Spinal cord (tissue), 10 donors: Measurements from ENCODE around the gene SLC25A45. TPM values are rescaled to one million over a fixed set of nuclear protein-coding genes. Genes with fewer than 3 reads are reported as not detected.

Experiments used
- DNase-seq, 6 donors: peaks; one replicate each; pipeline versions ENCODE4 v3.0.0 to v3.0.0-alpha.2; 2013 to 2015; ENCODE audit warnings: low spot score in 6 of 6, low read depth in 4 of 6
- H3K27ac ChIP-seq: one replicate; pipeline ENCODE4 v1.5.1; 2013; ENCODE audit warnings: low read depth, low read length, control low read depth
- H3K27me3 ChIP-seq: one replicate; pipeline ENCODE4 v1.6.1; 2013; ENCODE audit warnings: low read length; ENCODE audit not compliant: control insufficient read depth, insufficient read depth
- H3K36me3 ChIP-seq: one replicate; pipeline ENCODE4 v1.6.1; 2013; ENCODE audit warnings: low read length; ENCODE audit not compliant: control insufficient read depth, insufficient read depth
- H3K4me1 ChIP-seq: one replicate; pipeline ENCODE4 v1.6.1; 2013; ENCODE audit warnings: low read length; ENCODE audit not compliant: control insufficient read depth, insufficient read depth
- H3K4me3 ChIP-seq: one replicate; pipeline ENCODE4 v1.5.1; 2013; ENCODE audit warnings: low read depth, low read length, control low read depth
- H3K9me3 ChIP-seq: one replicate; pipeline ENCODE4 v1.6.1; 2013; ENCODE audit warnings: low read length; ENCODE audit not compliant: control insufficient read depth, insufficient read depth
- WGBS: methylation state at CpG from one replicate; pipeline ENCODE4 v1.1.5; 2013; ENCODE audit warnings: missing lambda C conversion rate; ENCODE audit not compliant: insufficient coverage; 5-methylcytosine and 5-hydroxymethylcytosine counted together
- polyA plus RNA-seq, 2 donors: library from polyadenylated mRNA; unstranded; fragments of 120-200 nt; gene quantifications; one replicate each; pipeline ENCODE4 v1.2.1, GENCODE V29; 2013; ENCODE audit not compliant: insufficient read length in 2 of 2
- total RNA-seq, 2 donors: library from RNA; depleted of rRNA in 1 of 2; stranded (reverse); fragments of 120-200 nt in 1 of 2; fragments of >200 nt in 1 of 2; gene quantifications; one replicate each; pipeline versions ENCODE4 v1.2.3 to v1.2.4, GENCODE V29; 2013 to 2014
- donor health status: healthy.

The SLC25A45 gene
- total and polyA plus RNA-seq, 4 donors = 1.8 to 3.7 (median 2.7) TPM

GRCh38 chr11:65420979-65421793 is 38.7 kb upstream of the SLC25A45 start:
- peak in 2 of 6 donors; percentile 76 to 87 for DNase-seq
- no peaks in the 10 kb centered on the region for H3K36me3 ChIP-seq
- no peaks in the 10 kb centered on the region for H3K27me3 ChIP-seq
- H3K27ac ChIP-seq = peak overlapping the region; percentile 99
- H3K4me3 ChIP-seq = peak overlapping the region; percentile 74
- no peaks in the 10 kb centered on the region for H3K9me3 ChIP-seq
- H3K4me1 ChIP-seq = peaks cover 77% of the 10 kb centered on the region
- 13% methylated on average over 11 of the region's 15 CpGs for WGBS

DNA sequence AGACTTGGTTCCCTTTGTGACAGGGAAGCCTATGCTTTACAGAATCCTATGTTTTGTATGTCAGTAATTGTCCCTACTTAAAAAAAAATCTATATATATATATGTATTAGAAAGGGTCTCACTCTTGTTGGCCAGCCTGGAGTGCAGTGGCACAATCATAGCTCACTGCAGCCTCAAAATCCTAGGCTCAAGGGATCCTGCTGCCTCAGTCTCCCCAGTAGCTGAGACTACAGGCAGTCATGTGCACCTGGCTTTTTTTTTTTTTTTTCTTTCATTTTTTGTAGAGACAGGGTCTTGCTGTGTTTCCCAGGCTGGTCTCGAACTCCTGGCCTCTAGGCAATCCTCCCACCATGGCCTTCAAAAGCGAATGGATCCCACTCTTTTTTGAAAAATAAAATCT is 38.1 kb upstream of the SLC25A45 start:
- WGBS = no CpG with 5 or more reads among the region's 2 CpGs
- peaks cover under 1% of the 10 kb centered on the region for H3K36me3 ChIP-seq
- H3K27me3 ChIP-seq = no peaks in the 10 kb centered on the region
- no peak overlapping the region for H3K4me3 ChIP-seq
- no peak for DNase-seq
- H3K9me3 ChIP-seq = no peaks in the 10 kb centered on the region
- peaks cover 84% of the 10 kb centered on the region for H3K4me1 ChIP-seq
- peak overlapping the region; percentile 99 for H3K27ac ChIP-seq

GRCh38 chr11:65419772-65420481 is 37.5 kb upstream of the SLC25A45 start:
- peak overlapping the region; percentile 1 for H3K4me3 ChIP-seq
- peak overlapping the region; percentile 99 for H3K27ac ChIP-seq
- DNase-seq = peak in 2 of 6 donors; percentile 38 to 82
- H3K9me3 ChIP-seq = no peaks in the 10 kb centered on the region
- WGBS = 11% methylated on average over 3 of the region's 6 CpGs
- H3K4me1 ChIP-seq = peaks cover 90% of the 10 kb centered on the region
- peaks cover 5% of the 10 kb centered on the region for H3K36me3 ChIP-seq
- H3K27me3 ChIP-seq = no peaks in the 10 kb centered on the region

- Histone ChIP-seq H3K4me1 (peaks cover 90% of the 10 kb centered on the region), H3K4me3 (no peak overlapping the region), H3K9me3 (no peaks in the 10 kb centered on the region), H3K27me3 (no peaks in the 10 kb centered on the region), H3K27ac (peak overlapping the region; percentile 99), H3K36me3 (peaks cover 5% of the 10 kb centered on the region)
- 25% methylated on average over 4 of the region's 7 CpGs for WGBS
- DNase-seq = no peak
Measured at GRCh38 chr11:65419460-65419771, 37.0 kb upstream of the SLC25A45 start.

DNA sequence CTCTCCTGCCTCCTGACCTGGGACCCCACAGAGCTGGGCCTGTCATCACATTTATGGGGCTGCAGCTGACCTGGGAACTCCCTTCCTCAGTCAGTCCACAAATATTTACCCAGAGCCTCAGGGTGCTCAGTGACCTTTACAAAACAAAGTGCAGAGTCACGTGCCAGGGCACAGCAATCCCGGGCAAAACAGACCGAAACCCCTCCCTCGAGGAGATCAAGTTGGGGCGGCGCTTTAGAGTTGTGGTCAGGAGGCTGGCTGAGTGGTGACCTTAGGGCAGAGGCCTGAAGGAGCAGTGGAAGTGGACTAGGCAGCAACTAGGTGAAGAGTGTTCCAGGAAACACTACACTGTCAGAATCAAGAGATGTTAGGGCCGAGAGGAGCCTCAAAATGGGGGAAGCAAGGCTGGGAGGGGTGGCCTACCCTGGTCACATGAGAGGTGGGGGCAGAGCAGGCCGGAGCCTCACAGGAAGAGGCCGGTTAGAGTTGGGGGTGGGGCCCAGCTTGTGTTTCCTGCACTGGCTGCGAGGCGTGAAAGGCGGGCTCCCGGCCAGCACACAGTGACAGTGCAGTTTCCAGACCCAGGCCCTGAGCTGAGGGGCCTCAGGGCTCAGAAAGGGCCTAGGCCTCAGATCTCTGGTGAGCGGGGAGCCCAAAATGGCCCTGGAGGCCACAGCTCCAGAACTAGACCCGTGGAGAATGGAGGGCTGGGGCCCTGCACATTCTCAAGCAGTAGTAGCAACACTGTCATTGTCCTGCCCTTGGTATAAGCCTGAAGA is 36.4 kb upstream of the SLC25A45 start:
- H3K36me3 ChIP-seq = peaks cover 5% of the 10 kb centered on the region
- WGBS = 6% methylated on average over 15 of the region's 15 CpGs
- H3K27ac ChIP-seq = peak overlapping the region; percentile 99
- DNase-seq = peak in 5 of 6 donors; percentile 67 to 95 (median 84)
- peak overlapping the region; percentile 27 for H3K4me3 ChIP-seq
- no peaks in the 10 kb centered on the region for H3K9me3 ChIP-seq
- no peaks in the 10 kb centered on the region for H3K27me3 ChIP-seq
- peaks cover 86% of the 10 kb centered on the region for H3K4me1 ChIP-seq

DNA sequence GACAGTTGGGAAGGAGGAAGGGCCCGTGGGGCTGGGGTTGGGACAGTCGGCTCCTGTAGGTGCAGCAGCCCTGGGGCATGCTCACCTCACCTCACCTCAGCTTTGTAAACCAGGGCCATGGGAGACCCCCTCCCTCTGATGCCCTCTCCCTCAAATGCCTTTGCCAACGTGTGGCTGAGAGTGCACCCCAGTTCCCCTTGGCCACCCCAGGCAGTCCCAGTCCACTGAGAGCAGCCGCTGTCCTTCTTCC is 35.9 kb upstream of the SLC25A45 start:
- peaks cover 10% of the 10 kb centered on the region for H3K36me3 ChIP-seq
- no peaks in the 10 kb centered on the region for H3K9me3 ChIP-seq
- H3K27ac ChIP-seq = peak overlapping the region; percentile 99
- H3K27me3 ChIP-seq = no peaks in the 10 kb centered on the region
- WGBS = 25% methylated on average over 2 of the region's 4 CpGs
- no peak for DNase-seq
- peak overlapping the region; percentile 27 for H3K4me3 ChIP-seq
- peaks cover 86% of the 10 kb centered on the region for H3K4me1 ChIP-seq

- H3K27me3 ChIP-seq = no peaks in the 10 kb centered on the region
- peaks cover 84% of the 10 kb centered on the region for H3K4me1 ChIP-seq
- H3K9me3 ChIP-seq = no peaks in the 10 kb centered on the region
- H3K4me3 ChIP-seq = no peak overlapping the region
- peak in 1 of 6 donors; percentile 51 for DNase-seq
- H3K27ac ChIP-seq = peak overlapping the region; percentile 99
- H3K36me3 ChIP-seq = peaks cover 10% of the 10 kb centered on the region
- WGBS = 54% methylated on average over 17 of the region's 19 CpGs
Measured at GRCh38 chr11:65417702-65418430, 35.4 kb upstream of the SLC25A45 start.

DNA sequence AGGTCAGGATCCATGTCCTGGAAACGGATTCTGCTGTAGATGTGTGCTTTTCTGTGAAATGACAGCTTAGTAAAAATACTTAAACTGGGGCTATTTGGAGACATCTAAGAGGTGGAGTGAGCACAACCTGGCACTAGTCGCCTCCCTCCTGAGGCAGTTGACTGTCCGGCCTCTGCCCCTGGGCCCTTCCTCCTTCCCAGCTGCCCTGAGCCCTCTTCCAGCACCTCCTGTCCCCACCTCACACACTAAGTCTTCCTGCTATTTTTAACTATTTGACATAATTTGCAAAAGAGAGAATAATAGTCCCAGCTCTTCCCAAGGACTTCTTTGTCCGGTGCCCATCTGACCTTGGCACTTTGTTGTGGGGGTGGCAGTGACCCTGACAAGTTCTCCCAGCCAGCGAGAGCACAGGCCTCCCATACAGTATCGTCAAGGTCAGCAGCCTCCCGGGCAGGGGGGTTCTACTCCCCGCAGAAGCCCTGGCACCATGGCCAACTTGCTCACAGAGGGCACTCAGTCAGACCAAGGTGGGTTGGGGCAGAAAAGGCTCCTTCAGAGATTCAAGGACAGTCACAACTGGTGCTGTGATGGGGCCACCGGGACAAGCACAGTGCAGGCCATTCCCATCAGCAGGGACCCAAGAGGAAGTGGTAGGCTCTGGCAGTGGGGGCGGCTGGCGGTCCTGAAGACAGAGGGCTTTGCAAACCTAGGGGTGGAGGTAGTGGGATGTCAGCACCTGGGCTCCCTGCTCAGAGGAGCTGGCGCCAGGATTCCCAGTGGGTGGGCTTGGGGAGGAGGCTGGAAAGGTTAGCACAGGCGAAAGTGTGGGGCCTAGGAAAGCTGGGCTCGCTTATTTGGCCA is 34.6 kb upstream of the SLC25A45 start:
- H3K4me3 ChIP-seq = peak overlapping the region; percentile 36
- H3K9me3 ChIP-seq = no peaks in the 10 kb centered on the region
- peak overlapping the region; percentile 99 for H3K27ac ChIP-seq
- 56% methylated on average over 6 of the region's 14 CpGs for WGBS
- peaks cover 18% of the 10 kb centered on the region for H3K36me3 ChIP-seq
- no peaks in the 10 kb centered on the region for H3K27me3 ChIP-seq
- peaks cover 86% of the 10 kb centered on the region for H3K4me1 ChIP-seq
- DNase-seq = no peak
